IPS DF 6.9 (cell line): ENCODE results near the gene ARMH1.

Experiments used
- DNase-seq: peaks from one replicate; pipeline ENCODE4 v3.0.0-alpha.2; 2013; ENCODE audit warnings: low read depth, low spot score
- H3K27ac ChIP-seq: one replicate; pipeline ENCODE4 v1.5.1; 2013; ENCODE audit warnings: low read length, control low read depth
- H3K27me3 ChIP-seq: 2 replicates; pipeline ENCODE4 v1.6.1; 2013; ENCODE audit warnings: mild to moderate bottlenecking, low read length; ENCODE audit not compliant: control insufficient read depth, insufficient read depth
- H3K36me3 ChIP-seq: 2 replicates; pipeline ENCODE4 v1.6.1; 2013; ENCODE audit warnings: low read length; ENCODE audit not compliant: control insufficient read depth, insufficient read depth
- H3K4me1 ChIP-seq: 2 replicates; pipeline ENCODE4 v1.6.1; 2013; ENCODE audit warnings: low read length; ENCODE audit not compliant: control insufficient read depth, insufficient read depth
- H3K4me3 ChIP-seq: 2 replicates; pipeline ENCODE4 v1.5.1; 2013; ENCODE audit warnings: mild to moderate bottlenecking, low read length
- H3K9me3 ChIP-seq: 2 replicates; pipeline ENCODE4 v1.6.1; 2013; ENCODE audit warnings: low read length, inconsistent platforms; ENCODE audit not compliant: control insufficient read depth, insufficient read depth
- WGBS: extraction: QIAGEN DNeasy Blood & Tissue Kit; methylation state at CpG from one replicate; pipeline ENCODE4 v1.1.7; 2013; ENCODE audit warnings: mixed read lengths, missing lambda C conversion rate; ENCODE audit not compliant: insufficient read length, insufficient coverage; 5-methylcytosine and 5-hydroxymethylcytosine counted together

ARMH1 gene

GRCh38 chr1:44636083-44636687 is 38.3 kb upstream of the ARMH1 start:
- WGBS = 100% methylated on average over 1 of the region's 14 CpGs
- no peaks in the 10 kb centered on the region for H3K27me3 ChIP-seq
- no peak for DNase-seq
- H3K4me1 ChIP-seq = peaks cover 2% of the 10 kb centered on the region; the same call in 1 of the 2 replicates
- H3K27ac ChIP-seq = no peak overlapping the region
- no peaks in the 10 kb centered on the region for H3K9me3 ChIP-seq
- H3K4me3 ChIP-seq = no peak overlapping the region
- H3K36me3 ChIP-seq = peaks cover 47% of the 10 kb centered on the region

- H3K9me3 ChIP-seq = no peaks in the 10 kb centered on the region
- no peak overlapping the region for H3K4me3 ChIP-seq
- H3K4me1 ChIP-seq = no peaks in the 10 kb centered on the region
- no peak for DNase-seq
- no CpG with 5 or more reads among the region's 13 CpGs for WGBS
- H3K27ac ChIP-seq = no peak overlapping the region
- H3K36me3 ChIP-seq = peaks cover 51% of the 10 kb centered on the region
- H3K27me3 ChIP-seq = no peaks in the 10 kb centered on the region
Measured at GRCh38 chr1:44636688-44637598, 37.6 kb upstream of the ARMH1 start.

- H3K4me3 ChIP-seq = no peak overlapping the region
- H3K36me3 ChIP-seq = peaks cover 58% of the 10 kb centered on the region
- DNase-seq = no peak
Measured at GRCh38 chr1:44637702-44638411, 36.7 kb upstream of the ARMH1 start.

GRCh38 chr1:44640200-44640853 is 34.2 kb upstream of the ARMH1 start:
- H3K4me1 ChIP-seq = no peaks in the 10 kb centered on the region
- peaks cover 55% of the 10 kb centered on the region for H3K36me3 ChIP-seq
- H3K27me3 ChIP-seq = no peaks in the 10 kb centered on the region
- H3K4me3 ChIP-seq = no peak overlapping the region
- no peaks in the 10 kb centered on the region for H3K9me3 ChIP-seq
- no peak overlapping the region for H3K27ac ChIP-seq
- no peak for DNase-seq
- no CpG with 5 or more reads among the region's 24 CpGs for WGBS

More at GRCh38 chr1:44637702-44638411, 36.7 kb upstream of the ARMH1 start:
- H3K27me3 ChIP-seq = no peaks in the 10 kb centered on the region
- no peaks in the 10 kb centered on the region for H3K4me1 ChIP-seq
- no CpG with 5 or more reads among the region's 27 CpGs for WGBS
- H3K27ac ChIP-seq = no peak overlapping the region
- no peaks in the 10 kb centered on the region for H3K9me3 ChIP-seq

- no CpG with 5 or more reads among the region's 12 CpGs for WGBS
- peaks cover 47% of the 10 kb centered on the region for H3K36me3 ChIP-seq
Measured at GRCh38 chr1:44641126-44642102, 33.1 kb upstream of the ARMH1 start.

GRCh38 chr1:44642255-44642654 is 32.3 kb upstream of the ARMH1 start:
- Histone ChIP-seq H3K27ac (no peak overlapping the region), H3K36me3 (peaks cover 40% of the 10 kb centered on the region), H3K27me3 (no peaks in the 10 kb centered on the region), H3K9me3 (no peaks in the 10 kb centered on the region), H3K4me1 (no peaks in the 10 kb centered on the region), H3K4me3 (no peak overlapping the region)
- DNase-seq = no peak
- WGBS = no CpG with 5 or more reads among the region's 2 CpGs

More at GRCh38 chr1:44641126-44642102, 33.1 kb upstream of the ARMH1 start:
- no peak overlapping the region for H3K4me3 ChIP-seq
- H3K27me3 ChIP-seq = no peaks in the 10 kb centered on the region
- no peaks in the 10 kb centered on the region for H3K9me3 ChIP-seq
- no peak for DNase-seq
- H3K27ac ChIP-seq = no peak overlapping the region
- H3K4me1 ChIP-seq = no peaks in the 10 kb centered on the region

- H3K4me1 ChIP-seq = no peaks in the 10 kb centered on the region
- peaks cover 41% of the 10 kb centered on the region for H3K36me3 ChIP-seq
- H3K4me3 ChIP-seq = no peak overlapping the region
- H3K27ac ChIP-seq = no peak overlapping the region
- H3K27me3 ChIP-seq = no peaks in the 10 kb centered on the region
- DNase-seq = no peak
- H3K9me3 ChIP-seq = no peaks in the 10 kb centered on the region
- no CpG with 5 or more reads among the region's 3 CpGs for WGBS
Measured at GRCh38 chr1:44642925-44643324, 31.6 kb upstream of the ARMH1 start.

GRCh38 chr1:44643721-44644334 is 30.7 kb upstream of the ARMH1 start:
- no peak overlapping the region for H3K27ac ChIP-seq
- no peak for DNase-seq
- no peaks in the 10 kb centered on the region for H3K27me3 ChIP-seq
- no peaks in the 10 kb centered on the region for H3K9me3 ChIP-seq
- H3K4me3 ChIP-seq = no peak overlapping the region
- peaks cover 34% of the 10 kb centered on the region for H3K36me3 ChIP-seq
- WGBS = no CpG with 5 or more reads among the region's 9 CpGs
- H3K4me1 ChIP-seq = no peaks in the 10 kb centered on the region

- no peak for DNase-seq
- Histone ChIP-seq H3K27ac (no peak overlapping the region), H3K4me3 (no peak overlapping the region), H3K36me3 (peaks cover 34% of the 10 kb centered on the region), H3K4me1 (no peaks in the 10 kb centered on the region; the same call in 1 of the 2 replicates), H3K27me3 (no peaks in the 10 kb centered on the region), H3K9me3 (no peaks in the 10 kb centered on the region)
- WGBS = no CpG with 5 or more reads among the region's 7 CpGs
Measured at GRCh38 chr1:44644806-44645205, 29.7 kb upstream of the ARMH1 start.
